SU-DHL-6 (cell line): ENCODE measurements around the gene ATP8B2.
"Not testable (repeated sequence)": the region's sequence is repeated elsewhere in the genome, so short reads cannot be mapped to it uniquely, and the experiment has no call there.

Experiments used
- H2AFZ ChIP-seq: fragments of 200-600 bp; sonication (generic); 2 replicates; pipeline ENCODE4 v1.6.1; 2014; ENCODE audit warnings: low read depth, mild to moderate bottlenecking, moderate library complexity, mixed read lengths, antibody characterized with exemption, low read length; ENCODE audit not compliant: severe bottlenecking
- H3F3A ChIP-seq: fragments of 200-600 bp; shearing (Covaris generic); 2 replicates; pipeline ENCODE4 v1.6.0; 2016; ENCODE audit warnings: antibody characterized with exemption, mild to moderate bottlenecking; ENCODE audit not compliant: insufficient read depth
- H3K27ac ChIP-seq: fragments of 200-600 bp; sonication (generic); 2 replicates; pipeline ENCODE4 v1.5.1; 2016; ENCODE audit warnings: low read depth, mild to moderate bottlenecking, low read length, moderate library complexity, mixed read lengths
- H3K27me3 ChIP-seq: fragments of 200-600 bp; sonication (generic), shearing (Covaris generic); 2 replicates; pipeline ENCODE4 v1.6.0; 2014; ENCODE audit warnings: mild to moderate bottlenecking, low read length
- H3K36me3 ChIP-seq: fragments of 200-600 bp; sonication (generic); 2 replicates; pipeline ENCODE4 v1.6.1; 2014; ENCODE audit warnings: mild to moderate bottlenecking, low read length, mixed read lengths
- H3K4me2 ChIP-seq: fragments of 300-600, 200-600 bp; shearing (Covaris generic), sonication (generic); 2 replicates; pipeline ENCODE4 v1.6.0; 2014; ENCODE audit warnings: low read length, low read depth, mild to moderate bottlenecking; ENCODE audit not compliant: poor library complexity, severe bottlenecking
- H3K4me3 ChIP-seq: fragments of 200-600 bp; sonication (generic); 2 replicates; pipeline ENCODE4 v1.5.1; 2014; ENCODE audit warnings: antibody characterized with exemption, low read length, mild to moderate bottlenecking, mixed read lengths; ENCODE audit not compliant: insufficient read depth, poor library complexity, severe bottlenecking
- H3K79me2 ChIP-seq: fragments of 200-600 bp; sonication (generic); 2 replicates; pipeline ENCODE4 v1.6.1; 2014; ENCODE audit warnings: mild to moderate bottlenecking, low read length, moderate library complexity; ENCODE audit not compliant: insufficient read depth
- H3K9ac ChIP-seq: fragments of 200-600 bp; sonication (generic); 2 replicates; pipeline ENCODE4 v1.7.0; 2014; ENCODE audit warnings: mild to moderate bottlenecking, low read length
- H3K9me2 ChIP-seq: fragments of 200-600 bp; sonication (generic); replicated peaks from 2 replicates; pipeline ENCODE4 v1.6.1; 2014; ENCODE audit warnings: low read length; ENCODE audit not compliant: insufficient read depth
- H3K9me3 ChIP-seq: fragments of 200-600 bp; sonication (generic); 2 replicates; pipeline ENCODE4 v1.6.1; 2014; ENCODE audit warnings: low read length, mixed read lengths; ENCODE audit not compliant: insufficient read depth
- H4K20me1 ChIP-seq: fragments of 200-600 bp; sonication (generic); 2 replicates; pipeline ENCODE4 v1.6.1; 2014; ENCODE audit warnings: low read depth, mild to moderate bottlenecking, antibody characterized with exemption, low read length, moderate library complexity, mixed read lengths
- CTCF ChIP-seq: fragments of 200-600 bp; sonication (generic); IDR thresholded peaks from one replicate; pipeline ENCODE4 v1.5.1; 2017; ENCODE audit warnings: antibody characterized with exemption, mild to moderate bottlenecking, low read length, moderate library complexity; ENCODE audit not compliant: insufficient read depth, poor library complexity, severe bottlenecking
- EZH2phosphoT487 ChIP-seq: fragments of 200-600 bp; sonication (generic), shearing (Covaris generic); conservative IDR thresholded peaks from 2 replicates; pipeline ENCODE4 v1.6.1; 2018; ENCODE audit warnings: mild to moderate bottlenecking, antibody characterized with exemption, low read length, moderate library complexity, mixed read lengths

The ATP8B2 gene

GRCh38 chr1:154312229-154313065 lies 12.9 kb upstream of the ATP8B2 start:
- not testable (repeated sequence) for H3K36me3 ChIP-seq, H3K27me3 ChIP-seq, H3K4me2 ChIP-seq, H3F3A ChIP-seq, H3K9ac ChIP-seq, H3K4me3 ChIP-seq, H4K20me1 ChIP-seq, H3K79me2 ChIP-seq, H2AFZ ChIP-seq, H3K9me2 ChIP-seq, H3K27ac ChIP-seq
- peaks cover 15% of the 10 kb centered on the region for H3K9me3 ChIP-seq

- Histone ChIP-seq H3F3A (no peaks in the 10 kb centered on the region), H4K20me1 (no peaks in the 10 kb centered on the region), H3K4me3 (no peak overlapping the region), H3K9me3 (peaks cover 17% of the 10 kb centered on the region), H3K9ac (no peak overlapping the region), H3K9me2 (no peaks in the 10 kb centered on the region), H3K36me3 (no peaks in the 10 kb centered on the region), H3K4me2 (no peak overlapping the region), H3K27ac (no peak overlapping the region), H3K79me2 (no peaks in the 10 kb centered on the region), H2AFZ (no peak overlapping the region), H3K27me3 (no peaks in the 10 kb centered on the region)
- TF ChIP-seq EZH2phosphoT487 (no peak), CTCF (no peak)
Observed at GRCh38 chr1:154313066-154313356, 12.3 kb upstream of the ATP8B2 start.

- not testable (repeated sequence) for H2AFZ ChIP-seq, H3K4me2 ChIP-seq, H3K27ac ChIP-seq, H3K9ac ChIP-seq, H3K4me3 ChIP-seq, H3K79me2 ChIP-seq, H3K9me2 ChIP-seq, H3F3A ChIP-seq, H3K36me3 ChIP-seq, H4K20me1 ChIP-seq, H3K27me3 ChIP-seq
- H3K9me3 ChIP-seq = peaks cover 17% of the 10 kb centered on the region
Observed at GRCh38 chr1:154314226-154314625, 11.1 kb upstream of the ATP8B2 start.

- Histone ChIP-seq H3K27ac (no peak overlapping the region), H4K20me1 (no peaks in the 10 kb centered on the region), H3F3A (no peaks in the 10 kb centered on the region), H2AFZ (no peak overlapping the region), H3K79me2 (no peaks in the 10 kb centered on the region), H3K9me2 (no peaks in the 10 kb centered on the region), H3K4me3 (no peak overlapping the region), H3K9ac (no peak overlapping the region), H3K4me2 (no peak overlapping the region), H3K9me3 (peaks cover 17% of the 10 kb centered on the region), H3K27me3 (no peaks in the 10 kb centered on the region), H3K36me3 (no peaks in the 10 kb centered on the region)
- no peak for TF ChIP-seq CTCF
- TF ChIP-seq EZH2phosphoT487 = no peak
Observed at GRCh38 chr1:154316704-154317103, 8.6 kb upstream of the ATP8B2 start.
